RPMI7951 (cell line): ENCODE measurements around the gene UFSP2. TPM values are rescaled to one million over a fixed set of nuclear protein-coding genes. Genes with fewer than 3 reads are reported as not detected.

Source experiments
- DNase-seq: peaks from one replicate; pipeline ENCODE4 v3.0.0-alpha.2; 2012; ENCODE audit warnings: low read depth
- total RNA-seq: library from RNA; depleted of rRNA; stranded (reverse); fragments of >200 nt; shearing (Covaris generic); gene quantifications from 2 replicates; pipeline ENCODE4 v1.2.3, GENCODE V29; 2014; rRNA removed

Gene UFSP2, protein sequence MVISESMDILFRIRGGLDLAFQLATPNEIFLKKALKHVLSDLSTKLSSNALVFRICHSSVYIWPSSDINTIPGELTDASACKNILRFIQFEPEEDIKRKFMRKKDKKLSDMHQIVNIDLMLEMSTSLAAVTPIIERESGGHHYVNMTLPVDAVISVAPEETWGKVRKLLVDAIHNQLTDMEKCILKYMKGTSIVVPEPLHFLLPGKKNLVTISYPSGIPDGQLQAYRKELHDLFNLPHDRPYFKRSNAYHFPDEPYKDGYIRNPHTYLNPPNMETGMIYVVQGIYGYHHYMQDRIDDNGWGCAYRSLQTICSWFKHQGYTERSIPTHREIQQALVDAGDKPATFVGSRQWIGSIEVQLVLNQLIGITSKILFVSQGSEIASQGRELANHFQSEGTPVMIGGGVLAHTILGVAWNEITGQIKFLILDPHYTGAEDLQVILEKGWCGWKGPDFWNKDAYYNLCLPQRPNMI
- 28.8 and 38.6 TPM in 2 replicates for total RNA-seq

DNA sequence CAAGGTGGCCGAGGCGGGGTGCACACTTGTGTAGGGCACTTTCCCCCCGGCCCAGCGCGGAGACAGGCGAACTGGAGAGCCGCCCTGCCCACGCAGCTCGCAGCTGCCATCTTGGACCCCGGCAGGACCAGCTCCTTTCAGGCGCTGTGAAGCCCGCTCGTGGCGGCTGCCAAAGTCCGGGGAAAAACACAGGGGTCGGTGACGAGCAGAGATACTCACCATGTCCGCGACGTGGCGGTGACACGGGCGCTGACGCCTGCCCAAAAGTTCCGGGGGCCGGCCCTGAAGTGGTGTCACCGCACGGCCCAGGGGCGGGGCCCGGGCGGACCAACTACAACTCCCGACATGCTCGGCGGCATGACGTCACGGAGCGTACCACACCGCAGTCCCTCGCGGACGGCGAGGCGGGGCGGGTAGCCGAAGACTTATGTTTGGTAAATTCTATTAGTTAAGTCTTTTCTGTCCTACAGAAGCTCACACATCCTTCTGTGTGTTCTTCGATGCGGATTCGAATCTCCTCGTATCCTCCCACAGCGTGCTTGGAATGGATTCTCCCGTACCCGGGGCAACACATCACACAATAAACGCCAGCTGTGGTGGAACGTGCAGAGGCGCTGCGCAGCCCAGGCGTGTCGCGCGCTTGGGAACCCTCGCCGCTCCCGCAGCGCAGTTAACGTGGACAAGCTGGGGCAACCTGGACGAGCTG lies at the start of gene UFSP2:
UFSP2 (minus strand) TSS at position 318 of the 706 bp plus-strand sequence; CDS start at position 222, 96 bp downstream.
- DNase-seq, result peak; percentile 88

- DNase-seq, result no peak
Measured at GRCh38 chr4:185473247-185473646, 47.5 kb upstream of the UFSP2 start.

DNA sequence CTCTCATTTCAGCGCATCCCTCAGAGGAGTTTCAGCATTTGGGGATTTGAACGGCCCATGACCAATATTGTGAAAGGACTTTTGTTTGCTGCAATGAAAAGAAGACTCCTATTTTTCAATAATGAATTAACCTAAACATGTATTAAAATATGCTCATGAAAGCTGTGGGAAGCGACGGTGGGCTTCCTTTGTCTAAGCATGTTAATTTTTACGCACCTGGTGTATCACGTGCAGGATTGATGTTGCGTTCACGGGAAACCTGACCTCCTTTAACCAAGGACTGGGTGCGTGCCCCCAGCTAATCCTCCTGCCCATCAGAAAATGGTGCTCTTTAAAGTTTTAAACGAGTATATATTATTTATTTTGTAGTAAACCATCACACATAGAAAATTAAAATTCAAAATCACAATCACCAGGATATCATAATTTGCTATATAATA lies 46.4 kb upstream of the UFSP2 start:
- no peak for DNase-seq

- DNase-seq, result peak; percentile 83
Measured at GRCh38 chr4:185471235-185472102, 45.7 kb upstream of the UFSP2 start, which contains the start of gene CCDC110. Gene CCDC110 (minus strand): TSS chr4:185471733. CDS start chr4:185471683, 50 bp downstream.

DNA sequence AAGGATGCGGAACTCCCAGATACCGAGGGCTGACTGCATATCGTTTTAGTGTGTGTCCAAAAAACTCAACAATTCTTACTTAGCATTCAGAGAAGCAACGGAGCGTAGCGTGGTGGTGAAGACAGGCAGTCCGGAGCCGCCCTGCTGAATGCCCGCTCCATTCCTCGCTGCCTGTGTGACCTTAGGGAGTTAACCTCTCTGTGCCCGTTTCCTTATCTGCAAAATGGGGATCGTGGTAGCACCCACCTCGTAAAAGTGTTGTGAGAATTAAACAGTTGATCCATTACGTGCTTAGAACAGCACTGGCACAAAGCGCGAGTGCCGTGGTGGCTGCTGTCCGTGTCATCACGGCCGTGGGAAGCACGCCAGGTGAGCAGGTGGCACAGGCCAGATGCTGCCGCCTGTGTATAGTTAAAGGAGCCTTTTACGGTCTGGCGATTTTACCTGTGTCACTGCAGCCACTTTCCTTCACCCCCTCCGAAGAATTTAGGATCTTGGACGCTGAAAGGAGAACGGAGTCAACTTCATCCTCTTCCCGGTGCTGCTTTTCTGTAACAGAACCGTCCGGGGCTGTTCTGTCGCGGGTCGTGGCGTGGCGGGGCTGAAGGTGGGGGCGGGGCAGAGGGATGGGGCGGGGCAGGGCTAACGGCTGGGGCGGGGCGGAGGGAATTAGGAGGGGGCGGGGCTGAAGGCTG lies 44.9 kb upstream of the UFSP2 start:
- DNase-seq, result peak; percentile 13

- DNase-seq, result no peak
Measured at GRCh38 chr4:185469580-185470154, 43.9 kb upstream of the UFSP2 start.

DNA sequence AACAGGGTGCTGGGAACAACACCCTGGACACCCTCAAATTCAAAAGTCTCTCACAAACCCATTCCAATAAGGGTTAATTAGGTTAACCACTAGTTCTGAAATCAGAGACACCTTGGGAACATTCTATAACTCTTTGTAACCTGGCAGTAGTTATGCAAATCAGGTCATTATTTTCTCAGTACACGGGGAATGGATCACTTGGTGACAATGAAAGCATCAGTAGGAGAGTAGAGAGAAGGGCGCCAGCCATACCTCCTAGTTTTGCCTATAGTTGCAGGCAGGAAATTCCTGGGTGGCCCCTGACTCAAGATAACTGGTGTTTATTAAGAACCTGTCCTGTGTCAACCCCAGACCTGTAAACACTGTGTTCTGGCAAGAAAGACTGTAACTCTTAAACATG lies 43.2 kb upstream of the UFSP2 start:
- no peak for DNase-seq

- DNase-seq, result no peak
Measured at GRCh38 chr4:185467991-185468390, 42.2 kb upstream of the UFSP2 start.

GRCh38 chr4:185467101-185467500 lies 41.3 kb upstream of the UFSP2 start:
- DNase-seq, result no peak

- DNase-seq, result no peak
Measured at GRCh38 chr4:185465707-185466106, 39.9 kb upstream of the UFSP2 start.

GRCh38 chr4:185464887-185465286 lies 39.1 kb upstream of the UFSP2 start:
- DNase-seq, result no peak

GRCh38 chr4:185464183-185464582 lies 38.4 kb upstream of the UFSP2 start:
- peak; percentile 8 for DNase-seq

GRCh38 chr4:185463541-185463940 lies 37.8 kb upstream of the UFSP2 start:
- DNase-seq, result no peak

DNA sequence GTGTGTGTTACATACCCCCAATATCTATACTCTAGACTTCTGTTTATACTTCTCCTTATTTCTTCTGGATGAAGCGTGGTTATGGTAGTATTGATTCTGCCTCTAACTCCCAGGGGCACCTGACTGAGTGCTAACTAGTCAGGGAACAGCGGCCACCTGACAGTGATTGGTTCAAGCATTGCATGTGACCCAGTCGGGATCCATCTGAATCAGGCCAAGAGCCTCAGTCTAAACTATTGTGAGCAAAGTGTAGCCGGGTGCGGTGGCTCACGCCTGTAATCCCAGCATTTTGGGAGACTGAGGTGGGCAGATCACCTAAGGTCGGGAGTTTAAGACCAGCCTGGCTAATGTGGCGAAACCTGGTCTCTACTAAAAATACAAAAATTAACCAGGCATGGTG lies 35.8 kb upstream of the UFSP2 start:
- no peak for DNase-seq

- no peak for DNase-seq
Measured at GRCh38 chr4:185457136-185457535, 31.4 kb upstream of the UFSP2 start.

GRCh38 chr4:185456131-185456530 lies 30.4 kb upstream of the UFSP2 start:
- DNase-seq, result no peak

GRCh38 chr4:185445209-185445608 lies 19.4 kb upstream of the UFSP2 start:
- no peak for DNase-seq

GRCh38 chr4:185441479-185441878 lies 15.7 kb upstream of the UFSP2 start:
- no peak for DNase-seq

- DNase-seq, result no peak
Measured at GRCh38 chr4:185437809-185438208, 12.0 kb upstream of the UFSP2 start.

DNA sequence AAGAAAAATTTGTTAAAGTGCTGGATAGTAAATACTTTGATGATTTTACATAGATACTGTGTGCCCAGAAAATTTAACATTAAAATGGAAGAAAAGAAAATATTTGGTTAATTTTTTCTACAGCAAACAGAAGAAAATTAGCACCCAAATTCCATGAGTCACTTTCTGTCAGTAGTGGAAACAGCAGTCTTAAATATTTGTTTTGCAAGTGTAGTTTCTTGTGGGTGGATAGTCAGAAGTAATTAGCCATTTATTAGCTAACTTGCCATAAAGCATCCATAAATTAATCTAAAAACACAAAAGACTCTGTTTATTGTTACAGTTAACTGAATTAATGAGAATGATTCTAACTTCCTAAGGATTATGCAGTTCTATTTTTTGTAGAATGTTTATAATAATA lies 9.7 kb upstream of the UFSP2 start:
- DNase-seq, result no peak

DNA sequence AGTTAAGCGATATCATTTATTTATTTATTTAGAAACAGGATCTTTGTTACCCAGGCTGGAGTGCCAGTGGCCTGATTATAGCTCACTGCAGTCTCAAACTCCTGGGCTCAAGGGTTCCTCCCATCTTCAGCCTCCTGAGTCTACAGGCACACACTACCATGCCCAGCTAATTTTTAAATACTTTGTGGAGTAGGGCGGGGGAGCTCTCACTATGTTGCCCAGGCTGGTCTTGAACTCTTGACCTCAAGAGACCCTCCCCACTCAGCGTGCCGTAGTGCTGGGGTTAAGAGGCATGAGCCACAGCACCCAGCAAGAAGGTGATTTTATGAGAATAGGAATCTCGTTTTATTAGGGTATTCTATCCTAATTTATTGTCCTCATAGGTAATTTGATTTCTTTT lies 3.9 kb upstream of the UFSP2 start:
- no peak for DNase-seq
